Naive thymus-derived CD8-positive, alpha-beta T cell (primary cell): ENCODE results near the gene ITPKB. TPM values are rescaled to one million over a fixed set of nuclear protein-coding genes. Genes with fewer than 3 reads are reported as not detected.

Source experiments
- ATAC-seq, 2 donors: fragments of 150-1000 bp; cut with Tn5 transposase in 1 of 2; sonication (Bioruptor Pico), chemical (Tn5 transposase) in 1 of 2; 1 replicate in 1 of 2; 2 replicates in 1 of 2; pipeline ENCODE4 v1.10.0; 2021; ENCODE audit warnings: mild to moderate bottlenecking in 2 of 2, moderate library complexity in 2 of 2
- POLR2A ChIA-PET: fragments of 350-600 bp; sonication (Branson Sonifier 250); formaldehyde crosslinking; loops from one replicate; lab custom pipeline; 2021; ENCODE audit warnings: antibody characterized with exemption; lab: Charles Lee
- DNase-seq, 10 donors: peaks; one replicate each; pipeline versions ENCODE4 v3.0.0 to v3.0.0-alpha.2; 2020 to 2022
- H3K27ac Mint-ChIP-seq, 10 donors: one replicate each; pipeline ENCODE4 v1.8.0; 2020 to 2022; ENCODE audit warnings: mild to moderate bottlenecking in 10 of 10, mixed read lengths in 10 of 10, moderate library complexity in 4 of 10, inconsistent platforms in 1 of 10
- H3K27me3 Mint-ChIP-seq, 5 donors: one replicate each; pipeline ENCODE4 v1.8.0; 2021 to 2022; ENCODE audit warnings: mixed read lengths in 5 of 5
- H3K36me3 Mint-ChIP-seq, 3 donors: one replicate each; pipeline ENCODE4 v1.8.0; 2020 to 2022; ENCODE audit warnings: mixed read lengths in 3 of 3, mild to moderate bottlenecking in 2 of 3, inconsistent platforms in 1 of 3
- H3K4me1 Mint-ChIP-seq, 4 donors: one replicate each; pipeline ENCODE4 v1.8.0; 2021 to 2022; ENCODE audit warnings: mixed read lengths in 4 of 4
- H3K4me3 Mint-ChIP-seq, 10 donors: one replicate each; pipeline ENCODE4 v1.8.0; 2020 to 2022; ENCODE audit warnings: mild to moderate bottlenecking in 10 of 10, mixed read lengths in 10 of 10, moderate library complexity in 6 of 10, inconsistent platforms in 1 of 10
- H3K9me3 Mint-ChIP-seq, 9 donors: one replicate each; pipeline ENCODE4 v1.8.0; 2020 to 2022; ENCODE audit warnings: mixed read lengths in 9 of 9, mild to moderate bottlenecking in 3 of 9, inconsistent platforms in 1 of 9, moderate library complexity in 1 of 9
- polyA plus RNA-seq, 3 donors: library from polyadenylated mRNA; unstranded; fragments of 300-500 nt; fragmentation: Illumina TruSeq; gene quantifications; one replicate each; pipeline ENCODE4 v1.2.3, GENCODE V29; 2021
- total RNA-seq, 8 experiments: library from RNA in 2 of 8; stranded (reverse) in 2 of 8; gene quantifications; one replicate each; pipeline ENCODE4 v1.2.3 and lab custom pipeline; 2021 to 2026

ITPKB gene
- total and polyA plus RNA-seq, 5 experiments from 2014 or later = 72.3 to 185 (median 74.3) TPM

GRCh38 chr1:226660410-226661182 lies 78.5 kb downstream of the ITPKB start:
- H3K4me3 Mint-ChIP-seq = peak overlapping the region in 9 of 10 donors; percentile 49 to 91 (median 81)

GRCh38 chr1:226659641-226660040 lies 79.4 kb downstream of the ITPKB start:
- DNase-seq (peak in 1 of 10 donors; percentile 19), ATAC-seq (no peak)
- Mint-ChIP-seq H3K4me3 (peak overlapping the region in 6 of 10 donors; percentile 31 to 91 (median 80)), H3K9me3 (no peaks in the 10 kb centered on the region), H3K27me3 (no peaks in the 10 kb centered on the region), H3K4me1 (peaks cover 0 to 53% (median 0%) of the 10 kb centered on the region in 4 donors), H3K36me3 (peaks cover 0 to 33% (median 0%) of the 10 kb centered on the region in 3 donors), H3K27ac (peak overlapping the region in 1 of 10 donors; percentile 97)
- POLR2A ChIA-PET = interaction anchor here (1.2 to 33.5 kb wide), 4 partner anchors 6 to 79 kb away, joined by 3 to 613 read pairs (median 312); partner anchors contain the start of gene ITPKB

More at GRCh38 chr1:226660410-226661182, 78.5 kb downstream of the ITPKB start:
- POLR2A ChIA-PET = interaction anchor here (0.5 to 33.5 kb wide), 11 partner anchors 7 to 78 kb away, joined by 3 to 613 read pairs (median 4); partner anchors contain the start of gene ITPKB
- Mint-ChIP-seq H3K27ac (peak overlapping the region in 1 of 10 donors; percentile 97), H3K4me1 (peaks cover 0 to 54% (median 0%) of the 10 kb centered on the region in 4 donors), H3K9me3 (no peaks in the 10 kb centered on the region), H3K36me3 (peaks cover 0 to 40% (median 3%) of the 10 kb centered on the region in 3 donors), H3K27me3 (no peaks in the 10 kb centered on the region)
- ATAC-seq (no peak), DNase-seq (peak in 1 of 10 donors; percentile 32)

GRCh38 chr1:226659136-226659535 lies 79.9 kb downstream of the ITPKB start:
- Mint-ChIP-seq H3K27ac (peak overlapping the region in 1 of 10 donors; percentile 97), H3K4me3 (peak overlapping the region in 5 of 10 donors; percentile 45 to 61 (median 48)), H3K4me1 (peaks cover 0 to 52% (median 0%) of the 10 kb centered on the region in 4 donors), H3K36me3 (peaks cover 0 to 32% (median 0%) of the 10 kb centered on the region in 3 donors), H3K27me3 (no peaks in the 10 kb centered on the region), H3K9me3 (no peaks in the 10 kb centered on the region)
- POLR2A ChIA-PET = interaction anchor here (0.7 to 33.5 kb wide), 6 partner anchors 6 to 80 kb away, joined by 3 to 613 read pairs (median 7); partner anchors contain the start of gene ITPKB
- ATAC-seq = no peak
- peak in 1 of 10 donors; percentile 30 for DNase-seq

- peaks cover 0 to 52% (median 0%) of the 10 kb centered on the region in 4 donors for H3K4me1 Mint-ChIP-seq
- DNase-seq = peak in 1 of 10 donors; percentile 57
- no peaks in the 10 kb centered on the region for H3K9me3 Mint-ChIP-seq
- no peaks in the 10 kb centered on the region for H3K27me3 Mint-ChIP-seq
- POLR2A ChIA-PET = interaction anchor here (0.7 to 33.5 kb wide), 8 partner anchors 5 to 80 kb away, joined by 3 to 613 read pairs (median 4); partner anchors contain the start of gene ITPKB
- peaks cover 0 to 30% (median 0%) of the 10 kb centered on the region in 3 donors for H3K36me3 Mint-ChIP-seq
- peak overlapping the region in 7 of 10 donors; percentile 48 to 92 (median 63) for H3K4me3 Mint-ChIP-seq
- ATAC-seq = no peak
- H3K27ac Mint-ChIP-seq = peak overlapping the region in 1 of 10 donors; percentile 97
These were observed 80.4 kb downstream of the ITPKB start for GRCh38 chr1:226658546-226659125.

- H3K9me3 Mint-ChIP-seq = no peaks in the 10 kb centered on the region
- H3K4me3 Mint-ChIP-seq = peak overlapping the region in 9 of 10 donors; percentile 6 to 92 (median 58)
- POLR2A ChIA-PET = interaction anchor here (0.7 to 33.5 kb wide), 6 partner anchors 5 to 81 kb away, joined by 3 to 613 read pairs (median 4); partner anchors contain the start of gene ITPKB
- H3K4me1 Mint-ChIP-seq = peaks cover 0 to 53% (median 0%) of the 10 kb centered on the region in 4 donors
- no peak for ATAC-seq
- no peak overlapping the region for H3K27ac Mint-ChIP-seq
- DNase-seq = peak in 1 of 10 donors; percentile 15
- peaks cover 0 to 29% (median 0%) of the 10 kb centered on the region in 3 donors for H3K36me3 Mint-ChIP-seq
- H3K27me3 Mint-ChIP-seq = no peaks in the 10 kb centered on the region
These were observed 81.1 kb downstream of the ITPKB start for GRCh38 chr1:226657895-226658545.

- POLR2A ChIA-PET = interaction anchor here (0.9 to 26.5 kb wide), 7 partner anchors 12 to 82 kb away, joined by 3 to 613 read pairs (median 4); partner anchors contain the start of gene ITPKB
- peaks cover 0 to 25% (median 0%) of the 10 kb centered on the region in 3 donors for H3K36me3 Mint-ChIP-seq
- ATAC-seq = peak; percentile 64 to 78
These were observed 82.3 kb downstream of the ITPKB start for GRCh38 chr1:226656601-226657277.

GRCh38 chr1:226656201-226656600 lies 82.9 kb downstream of the ITPKB start:
- H3K27ac Mint-ChIP-seq = no peak overlapping the region
- ATAC-seq (peak in 1 of 2 donors; percentile 0), DNase-seq (peak in 1 of 10 donors; percentile 36)
- peak overlapping the region in 9 of 10 donors; percentile 47 to 92 (median 74) for H3K4me3 Mint-ChIP-seq
- H3K36me3 Mint-ChIP-seq = peaks cover 0 to 20% (median 0%) of the 10 kb centered on the region in 3 donors
- no peaks in the 10 kb centered on the region for H3K9me3 Mint-ChIP-seq
- H3K27me3 Mint-ChIP-seq = no peaks in the 10 kb centered on the region
- H3K4me1 Mint-ChIP-seq = peaks cover 0 to 48% (median 0%) of the 10 kb centered on the region in 4 donors
- POLR2A ChIA-PET = interaction anchor here (1.0 to 26.5 kb wide), 7 partner anchors 11 to 83 kb away, joined by 3 to 613 read pairs (median 4); partner anchors contain the start of gene ITPKB

More at GRCh38 chr1:226656601-226657277, 82.3 kb downstream of the ITPKB start:
- H3K27ac Mint-ChIP-seq = no peak overlapping the region
- H3K4me3 Mint-ChIP-seq = peak overlapping the region in 9 of 10 donors; percentile 47 to 92 (median 74)
- peak in 9 of 10 donors; percentile 57 to 88 (median 84) for DNase-seq
- H3K4me1 Mint-ChIP-seq = peaks cover 0 to 50% (median 0%) of the 10 kb centered on the region in 4 donors
- H3K9me3 Mint-ChIP-seq = no peaks in the 10 kb centered on the region
- no peaks in the 10 kb centered on the region for H3K27me3 Mint-ChIP-seq

- no peaks in the 10 kb centered on the region for H3K9me3 Mint-ChIP-seq
- ATAC-seq (no peak), DNase-seq (peak in 3 of 10 donors; percentile 30 to 60 (median 31))
- H3K4me1 Mint-ChIP-seq = peaks cover 0 to 50% (median 0%) of the 10 kb centered on the region in 4 donors
- peaks cover 0 to 17% (median 0%) of the 10 kb centered on the region in 3 donors for H3K36me3 Mint-ChIP-seq
- H3K27ac Mint-ChIP-seq = no peak overlapping the region
- peak overlapping the region in 9 of 10 donors; percentile 47 to 92 (median 85) for H3K4me3 Mint-ChIP-seq
- H3K27me3 Mint-ChIP-seq = no peaks in the 10 kb centered on the region
- POLR2A ChIA-PET = interaction anchor here (0.8 to 26.5 kb wide), 10 partner anchors 11 to 143 kb away, joined by 3 to 613 read pairs (median 3); partner anchors contain the start of gene ITPKB
These were observed 83.6 kb downstream of the ITPKB start for GRCh38 chr1:226655251-226656163.

GRCh38 chr1:226654668-226655055 lies 84.4 kb downstream of the ITPKB start:
- peak in 1 of 10 donors; percentile 6 for DNase-seq
- ATAC-seq = no peak
- Mint-ChIP-seq H3K27me3 (no peaks in the 10 kb centered on the region), H3K9me3 (no peaks in the 10 kb centered on the region), H3K27ac (no peak overlapping the region), H3K4me3 (peak overlapping the region in 9 of 10 donors; percentile 75 to 92 (median 85)), H3K36me3 (peaks cover 0 to 16% (median 0%) of the 10 kb centered on the region in 3 donors), H3K4me1 (peaks cover 0 to 50% (median 0%) of the 10 kb centered on the region in 4 donors)
- POLR2A ChIA-PET = interaction anchor here (0.8 to 26.5 kb wide), 10 partner anchors 12 to 171 kb away, joined by 3 to 613 read pairs (median 7); no protein-coding TSS in a partner anchor
